ENCODE measurements around the gene ABHD17A.
"Not testable (repeated sequence)": the region's sequence is repeated elsewhere in the genome, so short reads cannot be mapped to it uniquely, and the experiment has no call there.

ABHD17A gene

GRCh38 chr19:1881393-1882088 lies 3.8 kb downstream of the ABHD17A start:
- not testable (repeated sequence) for DNase-seq (ENCODE audit: low read depth in 2 of 2)

- no peak for DNase-seq (ENCODE audit: low read depth in 2 of 2)
Measured at GRCh38 chr19:1880611-1881392, 4.5 kb downstream of the ABHD17A start.

GRCh38 chr19:1879982-1880381 lies 5.3 kb downstream of the ABHD17A start:
- DNase-seq (ENCODE audit: low read depth in 2 of 2) = not testable (repeated sequence)

GRCh38 chr19:1878583-1878982 lies 6.7 kb downstream of the ABHD17A start:
- not testable (repeated sequence) for DNase-seq (ENCODE audit: low read depth in 2 of 2)

- not testable (repeated sequence) for DNase-seq (ENCODE audit: low read depth in 2 of 2)
Measured at GRCh38 chr19:1877280-1877660, 8.0 kb downstream of the ABHD17A start.

GRCh38 chr19:1876496-1877279 lies 8.6 kb downstream of the ABHD17A start:
- DNase-seq (ENCODE audit: low read depth in 2 of 2) = not testable (repeated sequence)

- peak; percentile 81 to 90 for DNase-seq (ENCODE audit: low read depth in 2 of 2)
Measured at GRCh38 chr19:1875646-1876495, 9.4 kb downstream of the ABHD17A start.

GRCh38 chr19:1875265-1875645 lies 10.0 kb downstream of the ABHD17A start:
- DNase-seq (ENCODE audit: low read depth in 2 of 2) = not testable (repeated sequence)

- DNase-seq (ENCODE audit: low read depth in 2 of 2) = no peak
Measured at GRCh38 chr19:1874554-1875185, 10.6 kb downstream of the ABHD17A start.

GRCh38 chr19:1873524-1874473 lies 11.5 kb downstream of the ABHD17A start:
- DNase-seq (ENCODE audit: low read depth in 2 of 2) = no peak

GRCh38 chr19:1872807-1873523 lies 12.3 kb downstream of the ABHD17A start:
- no peak for DNase-seq (ENCODE audit: low read depth in 2 of 2)

GRCh38 chr19:1871630-1872029 lies 13.7 kb downstream of the ABHD17A start:
- DNase-seq (ENCODE audit: low read depth in 2 of 2) = no peak

GRCh38 chr19:1871140-1871597 lies 14.1 kb downstream of the ABHD17A start:
- DNase-seq (ENCODE audit: low read depth in 2 of 2) = no peak

- DNase-seq (ENCODE audit: low read depth in 2 of 2) = no peak
Measured at GRCh38 chr19:1868971-1869370, 16.3 kb downstream of the ABHD17A start.

GRCh38 chr19:1867349-1867724 lies 18.0 kb downstream of the ABHD17A start:
- no peak for DNase-seq (ENCODE audit: low read depth in 2 of 2)

- no peak for DNase-seq (ENCODE audit: low read depth in 2 of 2)
Measured at GRCh38 chr19:1866693-1867348, 18.5 kb downstream of the ABHD17A start.

GRCh38 chr19:1865172-1866010 lies 19.9 kb downstream of the ABHD17A start:
- DNase-seq (ENCODE audit: low read depth in 2 of 2) = no peak
